HG03045 (cell line): ENCODE results near the gene NHSL2.

Source experiments
- ATAC-seq: cut with Tn5 transposase; IDR thresholded peaks from one replicate; pipeline ENCODE4 v1.9.1; 2021; ENCODE audit warnings: mild to moderate bottlenecking, moderate library complexity; ENCODE audit not compliant: unreplicated experiment

NHSL2 gene

DNA sequence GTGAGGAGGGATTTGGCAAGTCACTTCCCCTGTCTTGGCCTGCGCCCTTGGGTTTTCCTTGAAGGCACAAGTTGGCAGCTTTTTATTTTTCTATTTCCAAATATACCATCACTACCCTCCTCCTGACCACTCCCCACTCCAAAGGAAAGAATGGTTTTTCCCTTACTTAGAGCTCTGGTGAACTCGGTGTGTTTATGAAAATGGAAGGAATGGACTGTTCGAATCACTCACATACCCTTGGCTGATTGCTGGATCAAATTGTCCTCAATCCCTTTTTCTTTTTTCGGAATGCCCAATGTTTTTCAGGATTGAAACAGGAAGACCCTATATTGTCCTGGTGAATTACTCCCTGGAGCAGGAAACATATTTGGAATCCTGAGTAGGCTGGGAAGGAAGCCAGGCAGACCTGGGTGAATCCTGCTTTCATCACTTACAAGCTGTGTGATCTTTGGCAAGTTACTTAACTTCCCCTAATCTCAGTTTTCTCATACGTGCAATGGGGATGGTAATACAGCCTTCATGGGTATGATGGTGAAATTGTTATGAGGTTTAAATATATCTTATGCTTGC is 150.4 kb downstream of the NHSL2 start:
- ATAC-seq: no peak

DNA sequence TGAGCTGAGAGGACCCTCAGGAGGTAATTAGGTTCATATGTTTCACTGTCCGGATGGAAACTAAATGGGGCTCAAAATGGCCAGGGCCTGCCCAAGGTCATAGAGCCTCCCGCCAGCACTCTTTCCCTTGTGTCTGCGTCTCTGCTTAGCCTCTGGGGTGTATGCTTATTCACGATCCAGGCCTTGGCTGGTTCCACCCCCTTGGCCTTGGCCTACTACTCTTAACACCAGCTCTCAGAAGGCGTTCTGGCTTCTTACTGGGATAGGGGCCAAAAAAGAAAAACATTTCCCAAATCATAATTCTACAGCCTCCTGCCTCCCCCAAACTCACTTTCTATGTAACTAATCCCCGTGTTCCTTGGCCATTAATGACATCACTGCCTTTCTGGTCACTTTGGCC is 152.3 kb downstream of the NHSL2 start:
- ATAC-seq: no peak

DNA sequence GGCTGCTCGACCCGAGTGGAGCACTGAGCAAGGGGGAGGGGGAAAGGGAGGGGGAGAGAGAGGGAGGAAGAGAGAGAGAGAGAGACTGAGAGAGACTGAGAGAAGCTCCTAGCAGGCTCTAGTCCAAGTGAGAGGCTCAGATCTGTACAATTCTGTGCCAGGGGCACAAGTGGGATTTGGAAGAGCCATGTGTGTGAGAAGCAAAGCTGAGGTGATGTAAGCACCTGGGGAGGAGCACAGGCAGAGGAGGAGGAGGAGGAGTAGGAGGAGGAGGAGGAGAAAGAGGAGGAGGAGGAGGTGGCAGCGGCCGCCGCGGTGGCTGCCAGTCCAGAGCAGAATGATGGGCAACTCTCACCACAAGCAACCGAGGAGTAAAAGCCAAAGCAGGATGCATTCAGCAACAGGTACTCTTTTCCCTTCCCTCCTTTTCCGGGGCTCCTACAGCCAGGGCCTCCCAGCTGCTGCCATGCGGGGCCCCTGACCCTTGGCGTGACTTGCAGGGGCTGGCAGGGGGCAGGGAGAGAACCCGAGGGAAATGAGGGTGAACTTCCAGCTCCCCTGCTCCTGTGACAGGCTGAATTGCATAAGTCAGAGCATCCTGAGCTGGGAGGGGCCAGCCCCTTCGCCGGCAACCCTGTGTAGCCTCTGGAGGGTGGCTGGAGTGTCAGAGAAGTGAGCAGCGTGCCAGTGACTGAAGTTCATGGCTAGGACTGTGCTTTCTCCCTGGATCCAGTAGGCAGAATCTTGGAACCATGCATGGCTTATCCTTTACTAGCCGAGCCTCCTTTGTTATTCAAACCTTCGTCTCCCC is 158.9 kb downstream of the NHSL2 start:
- ATAC-seq: no peak

DNA sequence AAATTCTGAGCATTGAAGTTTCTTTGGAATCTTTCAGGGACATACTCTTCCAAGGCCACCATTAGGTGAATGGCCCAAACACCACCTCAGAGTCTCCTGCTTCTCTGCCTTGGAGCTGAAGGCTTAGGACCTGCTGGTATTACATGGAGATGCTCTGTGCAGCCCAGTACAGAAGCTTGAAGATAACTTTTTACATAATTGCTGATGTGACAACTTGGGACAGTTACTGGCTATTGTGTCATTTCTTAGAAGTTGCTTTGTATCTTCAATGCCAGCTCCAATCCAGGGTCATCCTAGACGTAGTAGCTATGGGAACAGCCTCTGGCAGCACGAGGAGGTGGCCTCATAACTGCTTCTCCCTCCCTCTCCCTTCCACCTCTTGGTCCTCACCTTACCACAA is 160.6 kb downstream of the NHSL2 start:
- no peak for ATAC-seq

DNA sequence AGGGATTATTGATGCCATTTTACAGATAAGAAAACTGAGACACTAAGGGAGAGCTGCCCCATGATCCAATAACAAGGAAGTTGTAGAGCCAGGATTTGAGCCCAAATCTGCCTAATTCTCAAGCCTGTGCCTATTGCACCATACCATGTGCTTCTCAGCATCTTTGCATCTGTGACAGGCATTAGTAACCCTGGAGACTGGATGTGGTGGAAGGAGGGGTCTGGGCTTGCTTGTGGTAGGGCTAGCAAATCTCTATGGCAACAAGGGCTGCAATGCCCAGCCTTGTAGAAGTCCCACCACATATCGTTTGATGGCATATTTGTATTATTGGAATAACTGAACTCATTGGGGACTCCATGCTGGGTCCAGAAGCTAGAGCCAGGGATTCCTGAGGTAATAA is 163.0 kb downstream of the NHSL2 start:
- no peak for ATAC-seq

DNA sequence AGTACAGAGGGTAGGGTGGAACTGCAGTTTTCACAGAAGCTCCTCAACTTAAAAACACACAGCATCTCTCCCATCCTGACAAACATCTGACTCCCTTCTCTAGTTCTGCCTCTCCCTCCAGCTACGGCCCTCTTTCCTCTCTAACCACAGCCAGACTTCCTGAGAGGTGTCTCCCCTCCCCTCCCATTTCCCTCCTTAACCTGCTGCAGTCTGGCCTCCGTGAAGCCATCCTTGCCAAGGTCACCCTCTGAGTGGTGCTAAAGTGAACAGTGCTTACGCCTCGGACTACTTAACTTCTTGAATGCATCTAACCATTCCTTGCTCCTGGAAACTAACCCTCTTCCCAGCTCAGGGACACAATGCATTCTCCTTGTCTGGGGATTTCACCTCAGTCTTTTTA is 167.8 kb downstream of the NHSL2 start:
- ATAC-seq: no peak

DNA sequence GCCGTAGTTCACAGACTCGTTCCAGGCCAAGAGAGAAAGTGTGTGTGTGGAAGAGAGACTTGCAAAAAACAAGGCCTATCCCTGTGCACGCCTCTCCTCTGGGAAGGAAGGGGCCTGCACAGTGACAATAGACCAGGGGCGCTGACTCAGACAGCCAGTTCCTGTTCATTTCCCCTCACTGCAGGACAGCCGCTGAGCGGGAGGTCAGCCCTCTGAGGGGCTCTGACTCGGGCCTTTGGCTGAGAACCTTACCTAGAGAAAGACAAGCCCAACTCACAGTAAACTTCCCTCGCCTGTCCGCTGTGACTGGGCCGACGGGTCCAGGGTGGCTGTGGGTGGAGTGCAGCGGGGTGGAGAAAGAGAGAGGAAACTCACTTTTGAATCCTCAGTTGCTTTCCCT is 169.0 kb downstream of the NHSL2 start:
- ATAC-seq: no peak

DNA sequence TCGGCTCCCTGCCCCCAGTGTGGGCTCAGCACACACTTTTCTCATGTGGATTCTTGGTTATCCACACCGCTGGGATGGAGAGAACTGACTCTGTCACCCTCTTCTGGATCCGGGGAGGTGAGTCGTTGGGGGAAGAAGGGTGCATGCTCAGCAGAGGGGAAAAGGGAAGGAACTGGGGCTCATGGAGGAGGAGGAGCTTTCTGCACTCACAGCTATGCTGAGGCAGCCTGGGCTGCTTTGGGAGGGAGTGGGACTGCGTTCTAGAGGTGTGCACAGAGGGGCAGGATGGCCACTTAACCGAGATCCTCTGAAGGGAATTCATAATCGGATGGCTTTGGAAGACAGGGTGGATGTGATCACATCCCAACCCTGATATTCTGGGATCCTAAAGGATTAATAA is 169.5 kb downstream of the NHSL2 start:
- ATAC-seq: no peak

DNA sequence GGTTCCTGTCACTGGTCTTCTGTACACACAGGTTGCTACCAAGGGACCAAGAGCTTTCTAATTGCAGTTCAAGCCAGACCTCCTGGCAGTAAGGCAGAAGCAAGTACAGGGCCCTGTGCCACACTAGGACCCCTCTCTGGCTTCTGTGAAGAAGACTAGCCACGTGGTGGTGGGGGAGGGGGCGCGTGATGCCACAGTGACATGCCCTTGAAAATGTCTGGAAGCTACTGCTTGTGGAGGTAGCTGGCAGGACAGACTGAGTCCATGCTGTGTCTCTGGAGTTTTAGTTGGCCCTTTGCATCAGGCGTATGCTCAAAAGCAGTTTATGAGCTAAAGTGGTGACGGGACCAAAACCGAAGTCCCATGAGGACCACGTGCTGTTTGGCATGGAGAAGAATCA is 170.2 kb downstream of the NHSL2 start:
- ATAC-seq: no peak

DNA sequence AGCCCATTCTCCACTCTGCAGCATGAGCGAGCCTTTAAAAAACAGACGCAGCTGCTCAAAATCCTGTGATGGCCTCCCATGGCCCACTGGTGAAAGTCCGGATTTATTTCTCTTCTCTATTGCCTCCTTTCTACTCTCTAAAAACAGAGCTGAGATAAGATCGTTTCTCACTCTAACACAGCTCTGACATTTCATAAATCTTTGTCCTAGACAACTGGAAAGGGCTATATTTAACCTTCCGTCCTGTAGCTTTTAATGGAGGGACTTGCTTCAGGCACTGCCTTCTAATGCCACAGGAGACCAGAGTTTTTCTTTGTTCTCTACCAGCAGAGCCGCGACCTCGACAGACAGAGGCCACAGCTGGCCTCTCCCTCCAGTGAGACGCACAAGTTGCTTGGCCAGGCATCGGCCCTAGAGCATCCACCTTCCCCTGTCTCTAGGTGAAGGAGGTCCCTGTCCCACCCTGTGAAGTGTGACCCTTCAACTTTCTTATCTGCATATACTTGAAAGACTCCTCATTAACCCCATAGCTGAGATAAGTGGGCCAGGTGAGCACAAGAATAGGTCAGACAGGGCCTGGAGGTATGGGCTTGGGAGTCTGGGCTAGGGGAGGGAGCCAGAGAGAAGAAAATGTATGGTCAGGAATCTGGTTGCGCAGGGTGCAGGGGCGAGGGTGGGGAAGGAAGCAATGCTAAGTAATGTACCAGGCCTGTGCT is 171.1 kb downstream of the NHSL2 start:
- no peak for ATAC-seq

DNA sequence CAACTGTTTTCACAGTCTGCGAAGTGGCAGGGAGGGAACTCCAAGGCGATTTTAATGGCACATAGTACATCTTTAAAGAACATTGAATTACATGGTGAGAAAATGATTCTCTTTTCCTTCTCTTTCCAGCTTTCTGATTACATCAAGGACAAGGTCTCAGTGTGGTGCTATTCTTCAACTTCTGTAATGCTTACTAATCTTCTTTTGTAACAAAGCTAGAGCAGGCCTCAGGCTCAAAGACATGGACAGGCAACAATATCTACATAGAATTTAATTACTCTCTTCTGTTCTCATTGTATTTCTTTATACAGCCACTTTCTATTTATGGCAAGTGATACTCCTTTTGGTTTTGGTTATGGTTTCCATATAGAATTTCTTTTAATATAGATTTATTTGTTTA is 172.6 kb downstream of the NHSL2 start:
- no peak for ATAC-seq

DNA sequence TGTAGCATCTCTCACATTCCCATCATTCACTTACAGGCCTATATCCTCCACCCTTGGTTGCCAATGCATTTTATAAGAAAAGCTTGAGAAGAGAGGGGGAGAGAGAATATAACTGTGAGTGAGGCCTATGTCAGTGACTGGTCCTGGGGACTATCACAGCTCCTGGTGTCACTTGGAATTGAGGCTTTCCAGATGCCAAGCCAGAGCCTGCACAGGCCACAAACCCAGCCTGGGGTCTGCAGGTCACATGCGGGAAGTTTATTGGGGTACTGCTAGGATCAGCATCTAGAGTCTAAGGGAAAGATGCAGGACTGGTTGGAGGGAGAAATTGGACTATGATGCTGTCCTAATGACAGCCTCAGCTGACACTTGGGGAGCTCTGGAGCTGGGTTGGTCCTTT is 173.5 kb downstream of the NHSL2 start:
- no peak for ATAC-seq

DNA sequence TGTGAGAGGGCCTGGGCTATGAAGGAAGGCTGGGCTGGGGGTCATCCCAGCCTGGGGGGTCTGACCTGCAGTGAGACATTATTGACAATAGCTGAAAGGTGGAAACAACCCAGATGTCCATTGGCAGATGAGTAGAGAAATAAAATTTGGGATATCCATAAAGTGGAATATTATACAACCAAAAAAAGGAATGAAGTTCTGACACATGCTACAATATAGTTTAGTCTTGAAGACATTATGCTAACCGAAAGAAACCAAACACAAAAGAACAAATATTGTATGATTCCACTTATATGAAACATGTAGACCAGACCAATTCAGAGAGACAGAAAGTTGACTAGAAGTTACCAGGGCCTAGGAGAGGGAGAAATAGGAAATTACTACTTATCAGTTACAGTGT is 176.3 kb downstream of the NHSL2 start:
- no peak for ATAC-seq

DNA sequence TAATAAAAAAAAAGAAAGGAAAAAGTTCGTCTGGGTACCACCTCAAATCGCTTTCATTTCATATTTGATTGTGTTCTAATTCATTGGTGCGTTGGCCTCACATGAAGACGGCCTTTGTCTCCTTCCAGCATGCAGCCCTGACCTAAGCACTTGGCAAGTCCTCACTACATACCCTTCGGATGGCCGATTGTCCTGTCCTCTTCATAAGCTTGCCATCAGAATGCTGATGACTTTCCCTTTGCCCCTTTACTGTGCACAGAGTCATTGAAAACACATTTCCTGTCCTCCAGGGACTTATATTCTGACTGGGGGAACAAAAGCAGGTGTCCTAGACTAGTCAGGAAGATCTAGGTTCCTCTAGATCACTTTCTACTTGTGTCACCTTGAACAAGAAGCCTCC is 178.1 kb downstream of the NHSL2 start:
- ATAC-seq: no peak

DNA sequence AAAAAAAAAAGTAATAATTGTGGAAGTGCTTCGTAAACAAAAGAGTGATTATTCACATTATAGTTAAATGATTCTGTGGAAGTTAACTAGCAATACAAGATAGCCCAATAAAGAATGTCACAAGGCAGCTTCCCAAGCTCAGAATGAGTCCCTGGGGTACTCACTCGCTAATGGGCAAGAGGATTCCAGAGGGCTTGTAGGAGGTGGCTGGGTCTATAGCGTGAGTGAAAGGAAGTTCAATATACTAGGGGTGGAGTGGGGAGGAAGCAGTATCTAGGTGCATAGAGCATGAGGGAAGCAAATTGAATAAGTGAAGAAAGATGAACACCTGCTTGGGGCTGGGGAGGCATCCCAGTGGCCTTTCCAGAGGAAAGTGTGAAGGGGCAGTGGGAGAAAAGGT is 178.6 kb downstream of the NHSL2 start:
- no peak for ATAC-seq

DNA sequence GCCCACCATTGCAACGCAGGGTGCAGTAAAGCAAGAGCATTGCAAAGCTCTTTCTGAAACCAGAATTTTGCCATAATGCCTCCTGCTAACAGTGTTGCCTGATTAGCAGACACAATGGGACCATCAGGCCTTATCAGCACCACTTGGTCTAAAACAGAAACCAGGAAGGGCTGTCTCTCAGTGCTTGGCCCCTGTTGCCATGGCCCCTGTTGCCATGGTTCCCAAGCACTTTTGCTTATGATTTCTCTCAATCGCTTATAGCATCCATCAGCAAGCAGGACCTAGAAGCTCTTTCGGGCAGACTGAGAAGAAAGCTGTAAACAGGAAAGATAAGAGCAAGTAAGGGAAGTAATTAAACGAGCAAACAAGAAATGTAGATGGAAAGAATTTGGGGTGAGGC is 184.2 kb downstream of the NHSL2 start:
- peak; percentile 74 for ATAC-seq

DNA sequence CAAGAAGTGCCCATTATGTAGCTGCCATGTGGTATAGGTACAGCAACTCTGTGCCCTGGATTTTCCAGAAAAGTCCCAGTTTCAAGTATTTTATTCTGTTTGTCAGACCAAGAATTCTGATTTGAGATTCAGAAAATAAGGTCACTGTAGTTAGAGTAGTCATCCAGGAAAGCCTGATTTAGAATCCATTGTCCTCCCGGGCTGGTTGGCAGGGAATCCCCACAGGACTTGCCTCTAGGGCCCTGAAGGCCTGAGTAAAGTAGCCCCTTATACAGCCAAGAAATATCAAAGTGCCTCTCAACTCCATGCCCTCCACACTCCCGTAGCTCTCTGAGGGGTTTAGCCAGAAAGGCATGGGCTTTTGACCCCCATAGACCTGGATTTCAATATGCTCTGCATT is 184.7 kb downstream of the NHSL2 start:
- ATAC-seq: no peak

DNA sequence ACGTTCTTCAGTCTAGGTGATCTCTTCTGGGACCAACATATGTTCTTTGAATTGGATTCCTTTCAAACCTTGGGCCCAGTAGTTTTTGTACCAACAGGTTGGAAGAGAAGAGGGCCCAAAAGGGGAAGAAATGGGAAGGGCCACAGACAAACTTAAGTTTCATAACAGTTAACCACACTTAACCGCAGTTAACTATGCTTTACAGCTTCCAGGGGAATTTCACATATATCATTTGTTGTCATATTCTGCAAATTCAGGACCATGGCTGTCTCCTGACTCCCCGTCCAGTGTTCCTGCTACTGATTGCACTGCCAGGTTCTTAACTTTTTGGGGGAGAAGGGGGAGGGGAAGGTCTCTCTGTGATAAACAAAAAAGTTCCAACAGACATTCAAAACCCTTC is 186.5 kb downstream of the NHSL2 start:
- no peak for ATAC-seq

DNA sequence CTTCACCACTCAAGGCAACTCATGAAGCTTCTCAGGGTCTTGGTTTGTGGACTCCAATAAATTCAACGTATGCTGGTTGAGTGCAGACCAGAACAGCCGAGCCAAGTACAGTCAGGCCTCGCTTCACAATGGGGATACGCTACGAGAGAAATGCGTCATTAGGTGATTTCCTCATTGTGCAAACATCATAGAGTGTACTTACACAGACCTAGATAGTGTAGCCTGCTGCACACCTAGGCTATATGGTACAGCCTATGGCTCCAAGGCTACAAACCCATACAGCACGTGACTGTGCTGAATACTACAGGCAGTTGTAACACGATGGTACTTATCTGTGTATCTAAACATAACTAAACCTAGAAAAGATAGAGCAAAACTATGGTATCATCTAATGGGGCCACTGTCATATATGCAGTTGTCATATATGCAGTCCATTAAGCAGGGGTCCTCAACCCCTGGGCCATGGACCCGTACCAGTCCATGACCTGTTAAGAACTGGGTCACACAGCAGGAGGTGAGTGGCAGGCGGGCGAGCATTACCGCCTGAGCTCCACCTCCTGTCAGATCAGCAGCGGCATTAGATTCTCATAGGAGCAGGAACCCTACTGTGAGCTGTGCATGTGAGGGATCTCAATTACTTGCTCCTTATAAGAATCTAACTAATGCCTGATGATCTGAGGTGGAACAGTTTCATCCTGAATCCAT is 189.6 kb downstream of the NHSL2 start:
- ATAC-seq: no peak

DNA sequence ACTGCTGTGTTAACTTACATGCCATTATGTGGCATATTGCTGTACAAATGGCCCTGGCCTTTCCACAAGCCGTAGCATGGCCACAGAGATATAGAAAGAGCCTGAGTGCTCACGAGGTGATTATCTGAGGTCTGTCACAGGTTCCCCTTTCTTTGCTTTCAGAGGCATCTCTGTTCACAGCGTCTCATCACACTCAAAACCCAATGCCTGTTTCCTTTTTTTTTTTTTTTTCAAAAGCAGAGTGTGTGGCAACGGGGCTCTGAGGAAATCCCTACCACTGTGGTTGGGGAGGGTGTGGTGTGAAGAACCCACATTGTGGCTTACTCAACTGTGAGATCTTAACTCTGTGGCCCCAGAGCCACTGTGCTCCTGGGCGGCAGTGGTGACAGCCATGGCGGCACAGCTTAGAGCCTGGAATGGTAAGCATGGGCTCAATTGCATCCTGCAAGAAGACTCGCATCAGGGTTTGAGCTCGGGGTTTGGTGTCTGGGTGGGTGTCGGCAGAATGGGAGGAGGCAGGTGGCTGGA is 190.2 kb downstream of the NHSL2 start:
- peak; percentile 81 for ATAC-seq

DNA sequence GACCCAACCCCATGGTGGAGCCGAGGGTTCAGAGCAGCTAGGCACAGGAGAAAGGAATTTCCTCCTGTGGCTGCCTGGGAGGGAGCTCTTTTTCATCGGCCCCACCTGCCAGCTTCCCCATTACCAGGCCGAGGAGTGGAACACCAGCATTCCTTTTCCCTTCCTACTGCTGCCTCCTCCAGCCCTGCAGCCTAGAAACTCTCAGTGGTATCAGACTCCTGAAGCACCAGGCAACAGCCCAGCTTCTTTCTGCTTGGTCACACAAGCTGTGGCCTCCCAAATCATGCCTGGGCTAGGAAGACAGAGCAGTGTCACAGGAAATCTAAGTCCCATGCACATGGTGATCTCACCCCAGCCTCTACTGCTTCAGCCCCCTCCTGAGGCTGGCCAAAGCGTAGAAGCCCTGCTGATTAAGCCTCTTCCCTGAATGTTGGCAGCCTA is 191.0 kb downstream of the NHSL2 start:
- no peak for ATAC-seq
